WTC11 (cell line): ENCODE results near the gene TYROBP.

ENCODE experiments used
- AFF4 ChIP-seq: sonication (generic); formaldehyde crosslinking; IDR thresholded peaks from 2 replicates; pipeline ENCODE4 v1.8.1; 2023; ENCODE audit warnings: mild to moderate bottlenecking, missing genetic modification reagents, borderline replicate concordance
- CREM ChIP-seq: sonication (generic); formaldehyde crosslinking; IDR thresholded peaks from 2 replicates; pipeline ENCODE4 v1.8.1; 2022; ENCODE audit warnings: mild to moderate bottlenecking, missing genetic modification reagents, moderate library complexity
- CTCF ChIP-seq: fragments of 200-600 bp; IDR thresholded peaks from 2 replicates; pipeline ENCODE4 v1.8.0; 2022; ENCODE audit warnings: antibody characterized with exemption
- ELF4 ChIP-seq: sonication (generic); formaldehyde crosslinking; IDR thresholded peaks from 2 replicates; pipeline ENCODE4 v1.8.1; 2022; ENCODE audit warnings: low read depth, mild to moderate bottlenecking, moderate library complexity, missing genetic modification reagents
- FOXK1 ChIP-seq: sonication (generic); formaldehyde crosslinking; IDR thresholded peaks from 2 replicates; pipeline ENCODE4 v1.8.0; 2022; ENCODE audit warnings: mild to moderate bottlenecking, moderate library complexity, missing genetic modification reagents
- GTF2I ChIP-seq: fragments of 250-450 bp; sonication (Bioruptor Pico); conservative IDR thresholded peaks from 2 replicates; pipeline ENCODE4 v1.4.0; 2021; ENCODE audit warnings: mild to moderate bottlenecking
- IRF1 ChIP-seq: sonication (generic); formaldehyde crosslinking; IDR thresholded peaks from 2 replicates; pipeline ENCODE4 v1.8.0; 2023; ENCODE audit warnings: missing genetic modification reagents
- MLX ChIP-seq: sonication (generic); formaldehyde crosslinking; IDR thresholded peaks from 2 replicates; pipeline ENCODE4 v1.8.1; 2023; ENCODE audit warnings: mild to moderate bottlenecking, missing genetic modification reagents, moderate library complexity
- TEAD4 ChIP-seq: sonication (generic); formaldehyde crosslinking; IDR thresholded peaks from 2 replicates; pipeline ENCODE4 v1.8.0; 2022; ENCODE audit warnings: mild to moderate bottlenecking, missing genetic modification reagents
- ZNF138 ChIP-seq: sonication (generic); formaldehyde crosslinking; conservative IDR thresholded peaks from 2 replicates; pipeline ENCODE4 v1.8.1; 2022; ENCODE audit warnings: mild to moderate bottlenecking, moderate library complexity, missing genetic modification reagents
- ZNF263 ChIP-seq: sonication (generic); formaldehyde crosslinking; IDR thresholded peaks from 2 replicates; pipeline ENCODE4 v1.8.1; 2022; ENCODE audit warnings: low read depth, mild to moderate bottlenecking, moderate library complexity, missing genetic modification reagents

DNA sequence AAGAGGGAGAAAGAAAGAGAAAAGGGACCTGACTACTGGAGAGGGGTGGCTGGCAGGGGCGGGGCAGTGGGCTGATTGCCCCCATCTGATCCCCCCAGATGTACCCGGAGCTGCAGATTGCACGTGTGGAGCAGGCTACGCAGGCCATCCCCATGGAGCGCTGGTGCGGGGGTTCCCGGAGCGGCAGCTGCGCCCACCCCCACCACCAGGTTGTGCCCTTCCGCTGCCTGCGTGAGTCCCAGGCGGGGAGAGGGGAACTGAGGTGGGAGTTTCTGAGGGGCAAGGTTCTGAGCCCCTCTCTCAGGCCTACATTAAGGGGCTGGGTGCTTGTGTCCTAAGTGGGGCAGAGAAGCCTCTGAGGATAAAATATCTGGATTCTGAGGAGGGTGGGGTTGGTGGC lies 37.3 kb downstream of the TYROBP start:
- TF ChIP-seq CTCF (no peak), CREM (CRISPR knock-in tag) (no peak), ZNF263 (no peak), ZNF138 (CRISPR knock-in tag) (no peak), TEAD4 (CRISPR knock-in tag) (no peak), IRF1 (no peak), GTF2I (CRISPR knock-in tag) (no peak), ELF4 (CRISPR knock-in tag) (no peak), MLX (CRISPR knock-in tag) (no peak), AFF4 (CRISPR knock-in tag) (no peak), FOXK1 (CRISPR knock-in tag) (no peak)
